PC-9 (cell line): ENCODE data around the gene BRSK2. TPM values are rescaled to one million over a fixed set of nuclear protein-coding genes. Genes with fewer than 3 reads are reported as not detected.

ENCODE experiments used
- BruUV-seq: library from RNA; stranded (reverse); fragments of 400-500 nt; replicated peaks from 2 replicates; lab custom pipeline; 2021; lab: Mats Ljungman, UMichigan
- CTCF ChIA-PET: fragments of 300-600 bp; sonication (Branson Sonifier 250); formaldehyde crosslinking; loops from one replicate; lab custom pipeline; 2022; ENCODE audit warnings: antibody characterized with exemption; lab: Charles Lee
- POLR2A ChIA-PET: fragments of 300-600 bp; sonication (Branson Sonifier 250); formaldehyde crosslinking; loops from one replicate; lab custom pipeline; 2022; ENCODE audit warnings: antibody characterized with exemption; ENCODE audit not compliant: unreplicated experiment; lab: Charles Lee
- DNase-seq, 2 experiments: peaks; one replicate each; pipeline versions ENCODE4 v3.0.0 to v3.0.0-alpha.2; 2015 to 2022; ENCODE audit warnings: mixed read lengths in 1 of 2
- H2AFZ ChIP-seq: fragments of 200-600 bp; sonication (generic); 2 replicates; pipeline ENCODE4 v1.8.1; 2017; ENCODE audit warnings: antibody characterized with exemption
- H3F3A ChIP-seq: fragments of 200-600 bp; sonication (generic); 2 replicates; pipeline ENCODE4 v1.8.1; 2017; ENCODE audit warnings: antibody characterized with exemption, mild to moderate bottlenecking, low read depth; ENCODE audit not compliant: insufficient read depth
- H3K27ac ChIP-seq: fragments of 200-600 bp; sonication (generic); 2 replicates; pipeline ENCODE4 v1.6.1; 2016; ENCODE audit warnings: mixed run types
- H3K27me3 ChIP-seq: fragments of 200-600 bp; sonication (generic); 2 replicates; pipeline ENCODE4 v1.6.1; 2016; ENCODE audit warnings: low read depth, mixed run types; ENCODE audit not compliant: insufficient read depth
- H3K36me3 ChIP-seq: fragments of 200-600 bp; sonication (generic); 2 replicates; pipeline ENCODE4 v1.6.1; 2016; ENCODE audit warnings: low read depth, mixed run types
- H3K4me1 ChIP-seq: fragments of 200-600 bp; sonication (generic); replicated peaks from 2 replicates; pipeline ENCODE4 v1.6.1; 2016; ENCODE audit warnings: mixed run types; ENCODE audit not compliant: insufficient read depth
- H3K4me2 ChIP-seq: fragments of 200-600 bp; sonication (generic); 2 replicates; pipeline ENCODE4 v1.6.1; 2017; ENCODE audit warnings: mixed run types
- H3K4me3 ChIP-seq: fragments of 200-600 bp; sonication (generic); 2 replicates; pipeline ENCODE4 v1.6.1; 2016; ENCODE audit warnings: mixed run types
- H3K79me2 ChIP-seq: fragments of 200-600 bp; sonication (generic); 2 replicates; pipeline ENCODE4 v1.6.1; 2017; ENCODE audit warnings: low read depth, mixed run types
- H3K9me2 ChIP-seq: fragments of 200-600 bp; sonication (generic); 2 replicates; pipeline ENCODE4 v1.8.1; 2017; ENCODE audit warnings: mild to moderate bottlenecking; ENCODE audit not compliant: insufficient read depth
- H3K9me3 ChIP-seq: fragments of 200-600 bp; sonication (generic); 2 replicates; pipeline ENCODE4 v1.8.1; 2016; ENCODE audit warnings: low read depth; ENCODE audit not compliant: insufficient read depth
- H4K20me1 ChIP-seq: fragments of 200-600 bp; sonication (generic); 2 replicates; pipeline ENCODE4 v1.8.1; 2017; ENCODE audit not compliant: insufficient read depth
- CTCF ChIP-seq: fragments of 200-600 bp; sonication (generic); conservative IDR thresholded peaks from 2 replicates; pipeline ENCODE4 v1.6.1; 2017; ENCODE audit warnings: mixed run types, antibody characterized with exemption, mild to moderate bottlenecking, moderate library complexity
- EZH2 ChIP-seq: fragments of 200-600 bp; sonication (generic); IDR thresholded peaks from 2 replicates; pipeline ENCODE4 v1.8.0; 2017; ENCODE audit warnings: antibody characterized with exemption, low read depth
- intact Hi-C: fragments of 100-400 bp; cut with micrococcal nuclease; formaldehyde crosslinking; loops from one replicate; pipeline ENCODE4 v1.10.0; 2022; ENCODE audit not compliant: unreplicated experiment
- total RNA-seq: library from RNA; stranded (reverse); gene quantifications from 2 replicates; pipeline ENCODE4 v1.2.3, GENCODE V29; 2021

BRSK2 gene
- total RNA-seq, 1 experiment from 2014 or later, result 2.9 TPM

GRCh38 chr11:1456596-1457325 is 67.0 kb downstream of the BRSK2 start:
- H3K4me3 ChIP-seq, result no peak overlapping the region
- no peaks in the 10 kb centered on the region for H3K9me2 ChIP-seq
- no peaks in the 10 kb centered on the region for H3K79me2 ChIP-seq
- no peaks in the 10 kb centered on the region for H3K27me3 ChIP-seq
- BruUV-seq, result no TSS peak
- no peaks in the 10 kb centered on the region for H3K4me1 ChIP-seq
- no peaks in the 10 kb centered on the region for H3K36me3 ChIP-seq
- no peak overlapping the region for H2AFZ ChIP-seq
- no peak overlapping the region for H3K4me2 ChIP-seq
- POLR2A ChIA-PET, result no interaction called here
- H3K9me3 ChIP-seq, result no peaks in the 10 kb centered on the region
- H4K20me1 ChIP-seq, result no peaks in the 10 kb centered on the region
- no peak for TF ChIP-seq EZH2
- no peak for TF ChIP-seq CTCF
- no peaks in the 10 kb centered on the region for H3F3A ChIP-seq
- CTCF ChIA-PET, result no interaction called here
- no peak for DNase-seq
- intact Hi-C loops, result no loop called here
- H3K27ac ChIP-seq, result no peak overlapping the region

- Histone ChIP-seq H3K4me2 (no peak overlapping the region), H3K27me3 (no peaks in the 10 kb centered on the region), H3K36me3 (no peaks in the 10 kb centered on the region), H3K9me3 (no peaks in the 10 kb centered on the region), H2AFZ (no peak overlapping the region), H3F3A (no peaks in the 10 kb centered on the region), H3K4me3 (no peak overlapping the region), H4K20me1 (no peaks in the 10 kb centered on the region), H3K9me2 (no peaks in the 10 kb centered on the region), H3K4me1 (no peaks in the 10 kb centered on the region), H3K27ac (no peak overlapping the region), H3K79me2 (no peaks in the 10 kb centered on the region)
- TF ChIP-seq CTCF (no peak), EZH2 (no peak)
- BruUV-seq, result no TSS peak
- no peak for DNase-seq
- intact Hi-C loops, result no loop called here
- POLR2A ChIA-PET, result no interaction called here
- CTCF ChIA-PET, result no interaction called here
Observed at GRCh38 chr11:1457326-1457680, 67.6 kb downstream of the BRSK2 start.

- BruUV-seq, result no TSS peak
- H3K4me2 ChIP-seq, result no peak overlapping the region
- H3K9me2 ChIP-seq, result no peaks in the 10 kb centered on the region
- H3K4me3 ChIP-seq, result no peak overlapping the region
- no peaks in the 10 kb centered on the region for H3K4me1 ChIP-seq
- H3K27ac ChIP-seq, result no peak overlapping the region
- H4K20me1 ChIP-seq, result no peaks in the 10 kb centered on the region
- no peaks in the 10 kb centered on the region for H3F3A ChIP-seq
- CTCF ChIA-PET, result no interaction called here
- no peaks in the 10 kb centered on the region for H3K9me3 ChIP-seq
- no peak for DNase-seq
- H3K79me2 ChIP-seq, result no peaks in the 10 kb centered on the region
- H3K36me3 ChIP-seq, result no peaks in the 10 kb centered on the region
- no peak for TF ChIP-seq CTCF
- no peak for TF ChIP-seq EZH2
- POLR2A ChIA-PET, result no interaction called here
- intact Hi-C loops, result no loop called here
- H3K27me3 ChIP-seq, result no peaks in the 10 kb centered on the region
- no peak overlapping the region for H2AFZ ChIP-seq
Observed at GRCh38 chr11:1457856-1458255, 68.1 kb downstream of the BRSK2 start.
